Measurements from ENCODE around the gene ROPN1B.

ROPN1B gene

DNA sequence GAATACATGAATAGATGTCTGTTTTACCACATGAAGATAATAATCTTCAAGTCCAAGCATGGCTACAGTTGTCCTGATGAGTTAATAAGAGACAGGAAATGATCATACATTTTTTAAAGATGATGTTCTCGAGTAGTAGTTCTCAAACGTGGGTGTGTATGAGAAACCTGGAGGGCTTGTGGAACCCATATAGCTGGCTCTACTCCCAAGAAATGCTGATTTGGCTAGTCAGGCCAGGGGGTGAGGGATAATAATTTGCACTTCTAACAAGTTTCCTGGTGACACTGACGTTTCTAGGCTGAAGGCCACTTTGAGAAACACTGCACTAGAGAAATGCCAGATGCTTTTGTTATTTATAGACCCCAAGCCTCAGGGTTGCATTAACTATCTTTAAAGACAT, 37.0 kb downstream of the ROPN1B start:
- DNase-seq (ENCODE audit: low read depth) = no peak

DNA sequence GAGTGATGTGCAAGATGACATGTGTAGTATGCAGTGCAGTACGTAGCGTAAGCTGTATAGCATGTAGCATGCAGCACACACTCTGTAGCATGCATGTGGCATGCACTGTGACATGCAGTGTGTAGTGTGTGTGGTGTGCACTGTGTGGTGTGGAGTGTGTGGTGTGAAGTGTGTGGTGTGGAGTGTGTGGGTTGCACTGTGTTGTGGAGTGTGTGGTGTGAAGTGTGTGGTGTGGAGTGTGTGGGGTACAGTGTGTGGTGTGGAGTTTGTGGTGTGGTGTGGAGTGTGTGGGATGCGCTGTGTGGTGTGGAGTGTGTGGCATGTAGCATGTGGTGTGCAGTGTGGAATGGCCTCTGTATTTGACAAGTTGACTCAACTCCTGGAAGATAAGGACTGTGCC, 39.2 kb downstream of the ROPN1B start:
- DNase-seq (ENCODE audit: low read depth) = no peak

DNA sequence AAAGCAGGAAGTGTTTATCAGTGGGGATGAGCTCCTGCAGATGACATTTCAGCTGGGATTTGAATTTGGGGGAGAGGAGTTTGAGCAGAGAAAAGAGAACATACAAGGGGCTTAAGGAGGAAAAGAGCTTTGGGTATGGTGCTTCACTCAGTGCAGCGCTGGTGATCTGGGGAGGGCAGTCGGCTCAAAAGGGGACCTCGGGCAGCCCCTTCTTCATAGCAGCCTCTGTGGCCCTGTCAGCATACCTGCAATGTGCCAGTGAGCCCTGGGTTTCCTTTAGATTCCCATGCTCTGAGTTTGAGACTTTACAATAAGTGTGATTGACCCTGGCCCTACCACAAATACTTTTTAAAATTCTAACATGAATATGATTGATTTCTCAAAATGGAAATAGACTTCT, 40.2 kb downstream of the ROPN1B start:
- no peak for DNase-seq (ENCODE audit: low read depth)

DNA sequence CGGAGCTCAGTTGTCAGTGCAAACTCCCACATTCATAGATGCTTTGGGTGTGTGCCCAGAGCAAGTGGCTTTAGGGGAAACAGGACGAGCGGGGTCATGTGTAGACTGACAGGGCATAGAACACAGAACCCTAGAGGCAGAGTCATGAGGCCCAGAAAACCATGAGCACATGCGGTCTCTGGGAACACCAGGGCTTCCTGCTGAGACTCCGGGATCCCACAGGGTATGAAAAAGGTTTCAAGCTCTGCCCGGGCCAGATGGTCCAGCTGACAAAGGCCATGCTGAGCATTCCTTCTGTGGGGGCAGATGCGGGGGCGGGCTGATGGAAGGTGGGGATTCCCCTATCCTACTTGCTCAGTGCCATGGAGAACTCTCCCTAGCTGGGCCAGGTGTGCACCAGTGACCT, 44.8 kb downstream of the ROPN1B start:
- no peak for DNase-seq (ENCODE audit: low read depth)

DNA sequence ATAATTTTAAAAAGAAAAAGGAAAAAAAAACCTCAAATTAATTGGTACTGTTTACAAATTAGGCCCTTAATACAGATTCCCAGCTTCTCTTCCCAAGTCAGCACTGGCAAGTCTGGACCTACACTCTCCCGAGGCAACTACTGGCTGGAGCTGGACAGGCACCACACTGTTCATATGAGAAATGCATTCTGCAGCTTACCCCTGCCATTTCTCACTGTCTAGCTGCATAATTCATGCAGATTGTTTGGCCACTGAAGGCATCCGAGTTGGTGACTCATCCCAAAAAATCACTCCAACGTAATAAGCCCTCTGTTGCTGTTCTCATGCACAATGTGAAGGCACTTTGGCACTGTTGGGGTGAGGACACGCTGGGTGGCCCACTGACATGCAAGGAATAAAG, 45.3 kb downstream of the ROPN1B start:
- no peak for DNase-seq (ENCODE audit: low read depth)

DNA sequence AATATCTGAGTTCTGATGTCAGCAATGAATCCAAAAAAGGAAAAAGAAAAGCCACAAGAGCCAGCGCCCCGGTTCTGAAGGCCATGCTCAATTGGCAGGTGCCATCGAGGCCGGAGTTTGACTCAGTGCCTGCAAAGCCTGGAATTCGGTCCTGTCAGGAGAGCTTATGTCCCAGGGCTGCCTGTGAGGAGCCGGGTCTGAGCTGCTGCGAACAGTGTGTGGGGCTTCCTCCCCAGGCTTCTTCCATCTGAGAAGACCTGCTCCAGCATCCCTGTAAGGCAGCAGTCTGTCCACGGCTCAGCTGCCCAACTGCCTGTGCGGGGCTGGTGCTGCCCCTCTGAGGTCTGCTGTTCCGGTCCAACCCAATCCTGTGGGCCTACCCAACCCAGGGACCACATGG, 46.1 kb downstream of the ROPN1B start:
- DNase-seq (ENCODE audit: low read depth) = no peak

DNA sequence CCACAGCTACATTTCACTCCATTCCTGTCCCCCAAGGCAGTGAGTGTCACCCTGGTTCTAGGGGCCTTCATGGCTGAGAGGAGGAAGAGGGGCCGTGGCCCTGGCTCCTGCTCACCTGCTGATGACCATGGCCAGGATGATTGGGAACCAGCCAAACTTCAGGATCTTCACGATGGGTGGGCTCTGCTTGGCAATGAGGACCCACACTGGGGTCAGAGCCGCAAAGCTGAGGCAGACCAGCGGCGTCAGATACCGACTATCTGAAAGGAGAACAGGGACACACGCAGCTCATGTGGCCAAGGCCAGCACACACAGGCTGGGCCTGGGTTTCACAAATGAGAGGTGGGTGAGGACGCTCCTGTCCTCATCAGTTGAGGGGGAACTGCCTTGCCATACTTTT, 47.6 kb downstream of the ROPN1B start:
- no peak for DNase-seq (ENCODE audit: low read depth)

DNA sequence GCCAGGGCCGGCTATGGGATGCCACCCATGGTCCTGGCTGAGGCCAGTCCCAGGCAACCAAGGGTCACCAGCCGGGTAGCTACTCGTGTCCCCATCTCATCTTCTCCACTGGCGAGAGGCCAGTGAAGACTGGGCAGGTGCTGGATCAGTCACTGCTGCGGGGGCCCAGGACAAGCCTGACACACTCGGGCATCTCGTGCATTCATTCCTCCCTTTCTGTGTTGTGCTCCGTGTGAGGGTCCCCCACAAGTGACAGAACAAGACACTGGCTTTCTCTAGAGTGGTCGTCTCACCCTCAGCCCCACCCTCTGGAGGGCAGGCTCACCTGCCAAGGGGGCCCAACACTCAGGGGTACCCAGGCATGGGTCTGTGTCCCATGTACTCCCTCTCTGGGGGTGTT, 48.4 kb downstream of the ROPN1B start:
- no peak for DNase-seq (ENCODE audit: low read depth)

DNA sequence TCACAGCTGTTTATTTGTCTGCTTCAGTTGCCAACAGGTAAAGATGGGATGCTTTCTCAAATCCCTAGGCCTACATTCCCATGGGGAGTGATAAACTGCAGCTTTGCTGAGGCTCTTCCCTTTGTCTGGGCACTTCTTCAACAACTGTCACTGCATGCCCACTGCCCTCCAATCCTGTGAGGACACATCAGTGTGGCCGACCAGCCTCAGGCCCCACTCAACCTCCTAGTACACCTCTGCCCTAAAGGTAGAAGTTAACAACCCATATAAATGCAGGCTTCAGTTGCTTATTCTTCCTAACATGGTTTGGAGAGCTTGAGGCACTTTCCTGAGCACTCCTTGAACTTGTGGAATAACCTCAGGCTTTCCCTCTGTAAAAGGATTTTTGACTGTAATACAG, 49.6 kb downstream of the ROPN1B start:
- no peak for DNase-seq (ENCODE audit: low read depth)

DNA sequence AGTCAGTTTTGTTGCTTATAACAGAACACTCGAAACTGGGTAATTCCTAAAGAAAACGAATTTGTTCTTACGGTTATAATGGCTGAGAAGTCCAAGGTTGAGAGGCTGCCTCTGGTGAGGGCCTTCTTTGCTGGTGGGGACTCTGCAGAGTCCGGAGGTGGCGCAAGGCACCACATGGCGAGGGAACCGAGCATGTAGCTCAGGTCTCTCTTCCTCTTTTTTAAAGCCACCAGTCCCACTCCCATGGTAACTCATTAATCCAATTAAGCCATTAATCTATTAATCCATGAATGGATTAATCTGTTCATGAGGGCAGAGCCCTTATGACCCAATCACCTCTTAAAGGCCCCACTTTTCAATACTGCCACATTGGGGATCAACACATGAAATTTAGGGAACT, 50.0 kb downstream of the ROPN1B start:
- no peak for DNase-seq (ENCODE audit: low read depth)

DNA sequence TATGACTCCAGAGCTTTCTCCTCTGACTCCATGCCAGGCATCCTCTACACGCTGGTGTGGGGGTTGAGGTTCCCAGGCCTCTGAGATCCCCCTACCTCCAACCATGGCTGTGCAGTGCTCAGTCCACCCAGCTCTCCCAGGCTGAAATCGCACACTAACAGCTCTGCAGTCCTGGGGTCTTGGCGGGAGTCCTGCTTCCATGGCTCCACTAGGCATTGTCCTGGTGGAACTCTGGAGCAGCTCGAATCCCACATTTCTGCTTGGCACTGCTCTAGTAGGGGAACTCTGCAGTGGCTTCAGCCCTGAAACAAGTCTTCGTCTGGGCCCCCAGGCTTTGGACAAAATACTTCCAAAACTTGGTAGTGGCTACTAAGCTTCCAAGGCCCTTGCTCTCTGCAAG, 50.7 kb downstream of the ROPN1B start:
- DNase-seq (ENCODE audit: low read depth) = no peak

DNA sequence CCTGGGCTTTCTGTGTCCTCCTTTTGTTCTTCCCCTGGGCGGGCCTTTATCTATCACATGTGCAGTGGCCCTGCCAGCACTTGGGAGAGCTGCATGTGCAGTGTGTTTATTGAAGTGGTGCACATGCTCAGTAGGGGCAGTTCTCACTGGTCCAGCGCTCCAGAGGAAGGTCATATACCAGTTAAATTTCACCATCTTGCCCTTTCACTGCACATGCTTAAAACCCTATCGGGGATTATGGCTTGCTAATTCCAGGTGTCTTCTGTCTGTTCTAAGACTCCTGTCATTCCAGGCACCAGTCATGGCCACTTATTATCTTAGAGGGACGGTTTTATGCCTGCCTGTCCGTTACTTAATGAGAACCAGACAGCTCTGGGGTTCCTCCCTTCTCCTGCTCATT, 52.2 kb downstream of the ROPN1B start:
- no peak for DNase-seq (ENCODE audit: low read depth)

DNA sequence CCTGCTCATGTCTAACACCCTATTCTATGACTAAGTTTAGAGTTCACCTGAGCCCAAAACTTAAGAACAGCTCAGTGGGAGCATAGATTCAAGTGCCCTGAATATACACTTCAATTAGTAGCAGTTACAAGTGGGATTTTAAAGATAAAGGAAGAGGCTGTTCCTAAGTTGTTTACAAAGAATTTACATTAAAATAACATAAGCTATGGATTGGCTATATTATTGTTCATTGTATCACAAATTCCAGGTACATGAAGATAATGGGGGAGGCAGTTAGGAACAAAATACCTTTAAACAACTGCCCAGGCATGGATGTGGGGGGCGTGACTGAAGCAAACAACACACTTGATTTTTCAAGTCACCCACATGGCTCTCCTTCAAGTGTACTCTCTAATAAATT, 52.7 kb downstream of the ROPN1B start:
- no peak for DNase-seq (ENCODE audit: low read depth)

DNA sequence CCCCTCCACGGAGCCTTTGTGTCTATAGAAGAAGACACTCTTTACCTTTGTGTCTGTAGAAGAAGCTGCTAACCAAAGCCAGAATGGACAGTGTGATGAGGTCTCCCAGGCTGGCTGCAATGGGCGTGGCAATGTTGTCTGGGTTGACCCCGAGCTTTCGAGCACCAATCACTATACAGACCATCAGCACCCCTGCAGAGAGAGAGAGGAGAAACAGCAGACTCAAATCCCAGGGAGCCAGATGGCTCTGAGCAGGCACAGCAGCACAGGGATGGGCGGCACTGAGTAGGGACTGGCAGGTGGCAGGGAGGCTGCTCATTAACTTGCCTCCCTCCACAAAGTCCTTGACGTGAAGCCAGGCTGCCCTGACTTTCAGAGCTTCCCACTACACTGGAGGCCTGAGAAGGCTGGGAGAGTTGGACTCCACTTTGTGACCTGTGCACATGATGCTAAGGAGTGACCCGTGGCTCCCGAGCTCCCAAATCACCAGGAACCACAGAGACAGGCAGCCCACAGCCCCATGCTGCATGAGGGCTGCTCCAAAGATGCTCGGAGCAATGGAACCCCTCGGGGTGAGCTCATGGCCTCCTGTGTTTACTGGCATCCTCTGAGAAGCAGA, 53.9 kb downstream of the ROPN1B start:
- DNase-seq (ENCODE audit: low read depth) = no peak

DNA sequence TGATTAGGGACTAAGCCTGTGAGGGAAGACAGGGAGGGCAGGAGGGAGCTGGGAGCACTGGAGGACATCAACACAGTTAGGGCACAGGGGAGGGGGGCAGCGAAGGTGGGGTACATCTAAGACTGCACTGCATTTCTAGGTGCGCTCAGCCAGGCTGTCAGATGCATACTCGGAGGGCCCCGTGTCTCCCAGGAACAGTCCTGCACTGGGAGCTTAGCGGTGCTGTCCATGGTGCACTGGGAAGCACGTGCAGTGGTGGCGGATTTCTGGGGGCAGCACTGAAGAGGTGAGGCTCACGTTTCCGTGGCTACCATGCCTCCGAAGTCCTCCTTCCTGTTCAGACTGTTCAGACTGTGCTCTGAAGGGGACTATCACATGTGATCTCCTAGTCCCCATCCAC, 54.4 kb downstream of the ROPN1B start:
- DNase-seq (ENCODE audit: low read depth) = no peak

DNA sequence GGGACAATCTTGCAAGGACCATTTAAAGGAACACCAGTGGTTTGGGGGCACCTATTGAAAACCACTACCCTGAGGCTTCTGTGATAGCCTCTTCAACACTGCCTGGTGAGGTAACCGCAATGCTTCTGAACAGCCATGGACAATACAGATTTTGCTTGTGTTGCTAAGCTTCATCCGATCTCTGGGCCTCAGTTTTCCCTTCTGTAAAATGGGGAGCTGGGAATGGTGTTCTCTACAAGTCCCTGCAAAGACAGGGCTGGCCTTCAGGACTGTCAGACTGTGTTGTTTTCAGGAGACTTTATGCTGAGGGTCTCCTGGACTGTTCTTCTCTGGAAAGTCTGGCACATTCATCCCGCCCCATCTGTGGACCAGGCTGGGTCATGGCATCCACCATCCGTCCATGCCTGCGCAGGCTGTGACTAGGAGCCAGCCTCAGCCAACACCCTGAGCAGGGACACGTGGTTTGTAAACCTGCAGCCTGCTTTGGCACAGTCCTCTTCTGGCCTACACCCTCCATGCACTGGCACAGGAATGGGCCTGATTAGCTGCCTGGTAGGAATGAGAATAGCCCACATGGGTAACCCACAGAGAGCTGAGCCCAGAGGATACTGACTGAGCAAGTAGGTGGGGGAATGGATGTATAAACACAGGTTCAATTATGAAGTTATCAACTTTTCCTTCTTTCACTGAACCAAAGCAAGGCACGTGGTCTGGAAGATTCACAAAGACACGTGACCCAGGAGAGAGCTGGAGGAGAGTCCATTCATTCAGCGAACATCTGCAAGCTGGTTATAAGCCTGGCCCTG, 55.3 kb downstream of the ROPN1B start:
- DNase-seq (ENCODE audit: low read depth) = no peak

DNA sequence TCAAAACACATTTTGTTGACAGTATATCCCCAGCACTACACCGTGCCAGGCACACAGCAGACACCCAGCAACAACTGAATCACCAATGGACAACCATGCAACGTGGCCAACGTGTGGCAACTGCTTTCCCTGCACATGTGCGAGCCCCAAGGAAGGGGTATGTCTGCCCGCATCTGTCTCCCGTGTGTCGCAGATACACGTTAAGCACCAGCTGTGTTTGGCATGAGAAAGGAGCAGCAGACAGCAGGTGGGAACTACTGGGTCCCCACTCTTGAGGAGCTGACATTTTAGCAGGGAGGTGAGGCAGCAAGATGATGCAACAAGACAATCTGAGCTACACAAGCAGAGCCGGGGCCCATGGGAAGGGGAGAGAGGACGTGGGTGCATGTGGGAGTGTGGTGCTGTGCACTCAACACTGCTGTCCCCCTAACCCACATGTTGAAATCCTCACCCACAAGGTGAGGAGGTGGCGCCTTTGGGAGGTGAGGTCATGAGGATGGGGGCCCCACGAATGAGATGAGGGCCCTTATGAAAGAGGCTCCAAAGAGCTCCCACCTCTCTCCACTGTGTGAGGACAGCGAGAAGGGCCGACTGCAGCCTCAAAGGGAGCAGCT, 56.2 kb downstream of the ROPN1B start:
- DNase-seq (ENCODE audit: low read depth) = no peak

DNA sequence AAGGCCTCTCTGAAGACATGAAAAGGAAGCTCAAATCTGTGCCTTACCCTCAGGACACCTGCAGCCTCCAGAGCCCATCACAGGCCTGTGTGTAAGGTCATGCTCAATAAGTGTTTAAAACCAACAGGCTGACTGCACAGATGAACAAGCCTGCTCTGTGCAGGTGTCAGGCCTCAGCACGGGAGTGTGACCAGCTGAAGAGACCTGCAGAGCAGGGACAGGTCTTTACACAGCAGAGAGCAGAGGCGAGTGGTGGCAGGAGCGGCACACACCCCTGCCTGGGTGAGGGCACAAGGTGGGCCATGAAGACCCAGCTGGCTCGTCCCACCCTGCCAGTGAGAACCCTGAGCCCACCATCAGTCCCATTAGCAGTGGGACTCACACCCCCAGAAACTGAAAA, 56.9 kb downstream of the ROPN1B start:
- no peak for DNase-seq (ENCODE audit: low read depth)

DNA sequence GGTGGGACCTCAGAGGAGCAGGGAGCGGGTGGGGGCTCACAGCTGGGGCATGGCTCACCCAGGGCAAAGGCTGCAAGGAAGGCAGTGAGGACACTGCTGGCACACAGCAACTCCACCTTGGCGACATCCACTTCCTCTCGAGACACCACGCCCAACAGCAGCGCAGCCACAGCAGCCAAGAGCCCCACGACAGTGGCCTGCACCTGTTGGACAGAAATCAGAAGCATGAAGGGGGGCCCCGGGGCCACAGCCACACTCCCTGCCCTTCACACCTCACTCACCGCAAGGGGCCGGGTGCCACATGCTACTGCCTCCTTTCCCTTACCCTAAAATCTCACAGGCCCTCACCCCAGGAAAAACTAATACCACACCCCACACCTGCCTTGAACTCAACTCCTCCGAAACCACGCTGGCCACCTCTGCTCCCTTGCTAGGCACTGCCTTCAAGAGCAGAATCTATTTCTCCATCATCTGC, 57.3 kb downstream of the ROPN1B start:
- no peak for DNase-seq (ENCODE audit: low read depth)

DNA sequence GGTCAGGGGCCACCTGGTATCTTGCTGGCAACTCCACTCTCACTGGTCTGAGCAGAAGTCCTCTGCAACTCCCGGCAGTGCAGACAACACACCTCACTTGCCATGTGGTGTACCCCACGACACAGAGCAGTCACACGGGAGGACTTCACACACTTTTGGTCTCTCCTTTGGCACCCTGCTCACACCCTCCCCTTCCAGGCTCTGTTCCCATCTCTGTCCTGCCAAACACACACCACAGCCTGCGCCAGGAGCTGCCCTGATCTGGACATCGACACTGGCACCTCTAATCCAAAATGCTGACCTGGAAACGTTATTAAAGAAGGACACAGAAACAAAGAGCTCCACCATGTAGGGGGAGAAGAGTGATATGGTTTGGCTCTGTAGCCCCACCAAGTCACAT, 57.8 kb downstream of the ROPN1B start:
- no peak for DNase-seq (ENCODE audit: low read depth)

DNA sequence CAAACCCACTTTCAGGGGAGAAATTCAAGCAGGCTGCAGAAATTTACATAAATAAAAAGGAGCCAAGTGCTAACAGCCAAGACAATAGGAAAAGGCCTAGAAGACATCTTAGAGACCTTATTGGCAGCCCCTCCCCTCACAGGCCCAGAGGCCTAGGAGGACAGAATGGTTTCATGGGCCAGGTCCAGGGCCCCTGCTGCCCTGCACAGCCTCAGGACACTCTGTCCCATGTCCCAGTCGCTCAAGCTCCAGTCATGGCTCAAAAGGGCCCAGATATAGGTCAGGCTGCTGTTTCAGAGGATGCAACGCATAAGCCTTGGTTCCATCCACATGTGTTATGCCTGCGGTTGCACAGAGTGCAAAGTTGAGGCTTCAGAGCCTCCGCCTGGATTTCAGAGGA, 59.1 kb downstream of the ROPN1B start:
- DNase-seq (ENCODE audit: low read depth) = no peak

DNA sequence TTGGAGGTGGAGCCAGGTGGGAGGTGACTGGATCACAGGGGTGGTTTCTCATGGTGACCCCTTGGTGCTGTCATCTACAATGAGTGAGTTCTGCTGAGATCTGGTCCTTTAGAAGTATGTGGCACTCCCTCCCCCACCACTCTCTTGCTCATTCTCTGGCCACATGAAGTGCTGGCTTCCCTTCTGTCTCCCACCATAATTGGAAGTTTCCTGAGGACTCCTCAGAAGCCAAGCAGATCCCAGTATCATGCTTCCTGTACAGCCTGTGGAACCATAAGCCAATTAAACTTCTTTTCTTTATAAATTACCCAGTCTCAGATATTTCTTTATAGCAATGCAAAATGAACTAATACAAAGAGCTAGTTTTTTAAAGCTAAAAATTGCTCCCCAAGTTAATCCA, 60.3 kb downstream of the ROPN1B start:
- DNase-seq (ENCODE audit: low read depth) = no peak

DNA sequence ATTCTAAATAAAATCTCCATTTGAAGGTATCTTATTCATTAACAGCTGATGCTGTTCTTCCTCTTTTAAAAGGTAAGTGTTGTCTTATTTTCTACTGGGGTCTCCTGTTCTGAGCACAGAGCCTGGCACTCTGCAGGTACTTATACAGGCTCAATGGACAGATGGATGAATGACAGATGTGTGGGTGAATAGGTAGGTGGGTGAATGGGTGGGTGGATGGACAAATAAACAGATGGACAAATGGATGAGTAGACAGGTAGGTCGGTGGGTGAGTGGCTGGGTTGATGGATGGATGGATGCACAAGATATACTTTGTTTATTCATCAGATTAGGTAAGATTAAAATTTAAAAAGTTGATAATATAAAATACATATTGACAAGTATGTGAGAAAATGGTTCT, 61.5 kb downstream of the ROPN1B start:
- DNase-seq (ENCODE audit: low read depth) = no peak

All from HS-27A (cell line).